ENCODE measurements around the gene CCSAP. TPM values are rescaled to one million over a fixed set of nuclear protein-coding genes. Genes with fewer than 3 reads are reported as not detected.

CCSAP gene
- total and polyA plus RNA-seq, 2 of the 13 experiments (the other 11 are each of a cell fraction or from before 2014, with no cell fraction given): 3.7 to 9.0 TPM

DNA sequence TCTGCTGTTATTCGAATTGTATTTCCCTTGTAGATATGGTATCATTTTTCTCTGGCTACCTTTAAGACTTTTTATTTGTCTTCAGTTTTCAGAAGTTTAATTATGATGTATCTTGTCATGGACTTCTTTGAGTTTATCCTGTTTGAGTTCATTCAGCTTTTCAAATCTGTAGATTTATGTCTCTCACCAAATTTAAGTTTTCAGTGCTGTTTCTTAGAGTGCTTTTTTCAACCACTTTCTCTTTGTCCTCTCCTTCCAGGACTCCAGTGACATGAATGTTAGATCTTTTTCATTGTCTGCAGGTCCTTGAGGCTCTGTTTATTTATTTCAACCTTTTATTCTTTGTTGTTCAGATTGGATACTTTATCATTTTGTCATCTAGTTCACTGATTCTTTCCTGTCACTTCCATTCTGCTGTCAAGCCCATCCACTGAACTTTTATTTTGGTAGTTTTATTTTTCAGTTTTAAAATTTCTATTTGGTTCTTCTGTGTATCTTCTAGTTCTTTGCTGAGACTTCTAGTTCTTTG lies 60.5 kb downstream of the CCSAP start (continued):
- TF ChIP-seq SAFB2 (CRISPR knock-in tag; IDR thresholded peaks at IDR 0.05; ENCODE audit: borderline replicate concordance, low read depth) (no peak), GLI4 (CRISPR knock-in tag; IDR thresholded peaks at IDR 0.05; ENCODE audit: borderline replicate concordance) (no peak), ZNF367 (CRISPR knock-in tag; IDR thresholded peaks at IDR 0.05; ENCODE audit: borderline replicate concordance) (no peak), SRY (CRISPR knock-in tag; IDR thresholded peaks at IDR 0.05) (no peak), ARID2 (CRISPR knock-in tag; IDR thresholded peaks at IDR 0.05; ENCODE audit: borderline replicate concordance) (no peak)

DNA sequence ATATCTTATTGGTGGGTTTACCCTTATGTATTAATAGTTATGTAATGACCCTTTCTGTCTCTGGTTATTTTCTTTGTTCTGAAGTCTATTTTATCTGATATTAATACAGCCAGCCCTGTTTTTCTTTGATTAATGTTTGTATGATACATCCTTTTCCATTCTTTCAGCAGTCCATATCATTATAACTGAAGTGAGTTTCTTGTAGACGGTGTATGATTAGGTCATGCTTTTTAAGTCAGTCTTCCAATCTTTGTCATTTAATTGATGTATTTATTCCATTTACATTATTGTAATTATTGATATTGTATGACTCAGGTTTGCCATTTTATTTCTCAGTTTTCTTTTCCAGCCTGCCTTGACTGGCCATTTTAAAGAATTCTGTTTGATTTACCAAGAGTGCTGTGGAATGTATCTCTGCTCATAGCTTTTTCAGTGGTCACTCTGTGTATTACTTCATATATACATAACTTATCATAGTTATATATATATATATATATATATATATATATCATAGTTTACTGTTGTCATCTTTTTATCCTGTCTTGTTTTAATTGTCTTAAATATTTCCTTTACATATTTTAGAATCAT lies 61.4 kb downstream of the CCSAP start:
- H3K36me3 ChIP-seq (replicated peaks in 1 of 2; ENCODE audit: control insufficient read depth in 1 of 2, insufficient read depth in 2 of 2, low read length in 2 of 2): peaks cover 0 to 12% of the 10 kb centered on the region in 2 experiments; a peak in 3 of 5 replicates
- intact Hi-C loops (cut with micrococcal nuclease; ENCODE audit: unreplicated experiment): no loop called here
- H3K4me3 ChIP-seq (replicated peaks in 1 of 3; ENCODE audit: insufficient read depth in 1 of 3, low read depth in 2 of 3, low read length in 3 of 3): no peak overlapping the region
- H3K4me2 ChIP-seq (ENCODE audit: low read depth, low read length): no peak overlapping the region
- H3K9ac ChIP-seq (ENCODE audit: insufficient read depth, low read depth, low read length): no peak overlapping the region
- peaks cover 95% of the 10 kb centered on the region for H3K4me1 ChIP-seq (ENCODE audit: insufficient read depth, low read length)
- DNase-seq (ENCODE audit: low spot score) (no peak), FAIRE-seq (no peak), ATAC-seq (no peak)
- H3K9me3 ChIP-seq (ENCODE audit: low read length): no peaks in the 10 kb centered on the region
- in situ Hi-C loops (cut with HindIII; ENCODE audit: extremely low pct_ligation_motif_present, low pct_unique_long_range_greater_than_20kb): no loop called here
- H3K27me3 ChIP-seq (ENCODE audit: control insufficient read depth in 1 of 2, insufficient read depth in 2 of 2, low read length in 2 of 2): no peaks in the 10 kb centered on the region
- no peak overlapping the region for H2AFZ ChIP-seq (ENCODE audit: low read length)
- H3K27ac ChIP-seq (ENCODE audit: extremely low read length, insufficient read depth, low read length): no peak overlapping the region
- POLR2A ChIA-PET: no interaction called here
- 100% methylated on average over 1 of the region's 1 CpG for WGBS (ENCODE audit: low lambda C conversion rate)
- BruUV-seq (replicated peaks): no TSS peak
- H3K79me2 ChIP-seq (ENCODE audit: insufficient read depth, low read length): peaks cover 98% of the 10 kb centered on the region
- H4K20me1 ChIP-seq (ENCODE audit: insufficient read depth, low read length): peaks cover 65% of the 10 kb centered on the region
- CTCF ChIA-PET (ENCODE audit: low intra/inter-chr PET ratio, low total read pairs): no interaction called here
- TF ChIP-seq KDM4B (CRISPR knock-in tag; IDR thresholded peaks at IDR 0.05) (no peak), CREB1 (IDR thresholded peaks at IDR 0.05) (no peak), CREB1 (CRISPR knock-in tag; IDR thresholded peaks at IDR 0.05) (no peak), PHF21A (CRISPR knock-in tag; IDR thresholded peaks at IDR 0.05) (no peak), FOXC1 (CRISPR knock-in tag; IDR thresholded peaks at IDR 0.05; ENCODE audit: borderline replicate concordance) (no peak), EP300 (IDR thresholded peaks at IDR 0.05; ENCODE audit: low read depth in 2 of 2, low read length in 2 of 2) (no peak), EP300 (CRISPR knock-in tag; IDR thresholded peaks at IDR 0.05; ENCODE audit: borderline replicate concordance) (no peak), RBM39 (IDR thresholded peaks at IDR 0.05; ENCODE audit: low read depth, low read length, poor library complexity, severe bottlenecking) (no peak), MAF1 (CRISPR knock-in tag; IDR thresholded peaks at IDR 0.05; ENCODE audit: borderline replicate concordance) (no peak)
- TF ChIP-seq, protein P1, sequence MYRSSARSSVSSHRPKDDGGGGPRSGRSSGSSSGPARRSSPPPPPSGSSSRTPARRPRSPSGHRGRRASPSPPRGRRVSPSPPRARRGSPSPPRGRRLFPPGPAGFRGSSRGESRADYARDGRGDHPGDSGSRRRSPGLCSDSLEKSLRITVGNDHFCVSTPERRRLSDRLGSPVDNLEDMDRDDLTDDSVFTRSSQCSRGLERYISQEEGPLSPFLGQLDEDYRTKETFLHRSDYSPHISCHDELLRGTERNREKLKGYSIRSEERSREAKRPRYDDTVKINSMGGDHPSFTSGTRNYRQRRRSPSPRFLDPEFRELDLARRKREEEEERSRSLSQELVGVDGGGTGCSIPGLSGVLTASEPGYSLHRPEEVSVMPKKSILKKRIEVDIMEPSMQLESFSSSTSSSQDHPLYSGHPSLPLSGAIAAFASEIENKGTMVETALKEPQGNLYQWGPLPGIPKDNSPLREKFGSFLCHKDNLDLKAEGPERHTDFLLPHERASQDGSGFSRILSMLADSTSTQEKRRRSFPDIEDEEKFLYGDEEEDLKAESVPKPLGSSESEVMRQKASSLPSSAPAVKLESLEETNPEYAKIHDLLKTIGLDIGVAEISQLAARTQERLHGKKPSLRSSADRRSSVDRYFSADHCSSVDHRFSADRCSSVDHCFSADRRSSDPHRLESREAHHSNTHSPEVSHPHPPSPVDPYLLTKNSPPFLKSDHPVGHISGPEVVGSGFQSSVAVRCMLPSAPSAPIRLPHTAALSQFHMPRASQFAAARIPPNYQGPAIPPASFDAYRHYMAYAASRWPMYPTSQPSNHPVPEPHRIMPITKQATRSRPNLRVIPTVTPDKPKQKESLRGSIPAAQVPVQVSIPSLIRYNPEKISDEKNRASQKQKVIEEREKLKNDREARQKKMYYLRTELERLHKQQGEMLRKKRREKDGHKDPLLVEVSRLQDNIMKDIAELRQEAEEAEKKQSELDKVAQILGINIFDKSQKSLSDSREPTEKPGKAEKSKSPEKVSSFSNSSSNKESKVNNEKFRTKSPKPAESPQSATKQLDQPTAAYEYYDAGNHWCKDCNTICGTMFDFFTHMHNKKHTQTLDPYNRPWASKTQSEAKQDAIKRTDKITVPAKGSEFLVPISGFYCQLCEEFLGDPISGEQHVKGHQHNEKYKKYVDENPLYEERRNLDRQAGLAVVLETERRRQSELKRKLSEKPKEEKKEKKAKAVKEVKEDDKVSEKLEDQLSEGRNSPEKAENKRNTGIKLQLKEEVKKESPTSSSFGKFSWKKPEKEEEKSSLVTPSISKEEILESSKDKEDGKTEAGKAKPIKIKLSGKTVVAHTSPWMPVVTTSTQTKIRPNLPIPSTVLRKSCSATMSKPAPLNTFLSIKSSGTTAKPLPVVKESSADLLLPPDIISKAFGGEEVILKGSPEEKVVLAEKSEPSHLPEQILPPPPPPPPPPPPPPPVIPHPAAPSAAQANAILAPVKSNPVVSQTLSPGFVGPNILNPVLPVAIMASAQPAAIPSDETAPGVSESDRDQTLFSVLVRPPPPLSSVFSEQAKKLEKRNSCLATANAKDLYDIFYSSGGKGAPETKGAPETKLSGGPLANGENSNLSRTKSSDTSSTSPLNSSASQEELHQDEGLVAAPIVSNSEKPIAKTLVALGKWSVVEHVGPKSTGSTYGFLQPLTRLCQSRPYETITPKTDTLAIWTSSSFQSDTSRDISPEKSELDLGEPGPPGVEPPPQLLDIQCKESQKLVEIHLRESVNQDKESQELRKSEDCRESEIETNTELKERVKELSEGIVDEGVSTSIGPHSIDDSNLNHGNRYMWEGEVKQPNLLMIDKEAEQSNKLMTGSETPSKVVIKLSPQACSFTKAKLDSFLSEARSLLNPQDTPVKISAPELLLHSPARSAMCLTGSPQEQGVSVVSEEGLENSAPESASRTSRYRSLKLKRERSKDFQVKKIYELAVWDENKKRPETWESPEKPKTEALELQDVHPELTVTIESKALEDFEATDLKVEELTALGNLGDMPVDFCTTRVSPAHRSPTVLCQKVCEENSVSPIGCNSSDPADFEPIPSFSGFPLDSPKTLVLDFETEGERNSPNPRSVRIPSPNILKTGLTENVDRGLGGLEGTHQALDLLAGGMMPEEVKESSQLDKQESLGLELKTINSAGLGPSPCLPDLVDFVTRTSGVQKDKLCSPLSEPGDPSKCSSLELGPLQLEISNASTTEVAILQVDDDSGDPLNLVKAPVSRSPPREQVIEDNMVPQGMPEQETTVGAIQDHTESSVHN (CRISPR knock-in tag; IDR thresholded peaks at IDR 0.05): no peak
